Kidney (tissue), 14 donors: ENCODE results near the gene CEP112. TPM values are rescaled to one million over a fixed set of nuclear protein-coding genes. Genes with fewer than 3 reads are reported as not detected.

ENCODE experiments used
- DNase-seq, 5 donors: peaks; one replicate each; pipeline ENCODE4 v3.0.0-alpha.2; 2013 to 2020
- FAIRE-seq: peaks from 2 replicates; lab custom pipeline; 2012; peaks lifted over from hg19 to GRCh38; lab: Jason Lieb, UNC
- H3K27ac ChIP-seq, 2 donors: one replicate each; pipeline ENCODE4 v1.7.0; 2013; ENCODE audit warnings: low read depth in 2 of 2, low read length in 2 of 2, inconsistent platforms in 1 of 2
- H3K27me3 ChIP-seq: one replicate; pipeline ENCODE4 v1.7.1; 2013; ENCODE audit warnings: low read length, inconsistent platforms; ENCODE audit not compliant: control insufficient read depth, insufficient read depth
- H3K36me3 ChIP-seq, 3 donors: one replicate each; pipeline versions ENCODE4 v1.7.0 to v1.7.1; 2013; ENCODE audit warnings: low read length in 3 of 3, control low read depth in 1 of 3, inconsistent platforms in 1 of 3; ENCODE audit not compliant: insufficient read depth in 3 of 3, control insufficient read depth in 2 of 3
- H3K4me1 ChIP-seq, 3 donors: one replicate each; pipeline versions ENCODE4 v1.7.0 to v1.7.1; 2013; ENCODE audit warnings: low read length in 3 of 3, inconsistent platforms in 1 of 3, low read depth in 1 of 3; ENCODE audit not compliant: control insufficient read depth in 2 of 3, insufficient read depth in 2 of 3
- H3K4me3 ChIP-seq, 3 donors: one replicate each; pipeline versions ENCODE4 v1.7.0 to v1.8.1; 2013; ENCODE audit warnings: low read length in 3 of 3, control low read depth in 1 of 3, inconsistent platforms in 1 of 3
- H3K9ac ChIP-seq, 3 donors: one replicate each; pipeline versions ENCODE4 v1.7.0 to v1.7.1; 2013; ENCODE audit warnings: low read length in 3 of 3, control low read depth in 1 of 3, inconsistent platforms in 1 of 3
- H3K9me3 ChIP-seq, 3 donors: one replicate each; pipeline versions ENCODE4 v1.7.0 to v1.7.1; 2013; ENCODE audit warnings: low read length in 3 of 3, control low read depth in 1 of 3, inconsistent platforms in 1 of 3; ENCODE audit not compliant: control insufficient read depth in 2 of 3, insufficient read depth in 1 of 3
- intact Hi-C: fragments of 100-400 bp; cut with DNase I; formaldehyde crosslinking; loops from one replicate; pipeline ENCODE4 v1.11.1; 2022
- polyA plus RNA-seq: library from polyadenylated mRNA; stranded (reverse); fragments of 350-450 nt; fragmentation: Illumina TruSeq; extraction: RNeasy Lipid Tissue Mini Kit (QIAGEN cat#74804); gene quantifications from one replicate; pipeline ENCODE4 v1.2.3, GENCODE V29; 2014; ENCODE audit warnings: low read depth, low replicate concordance; ENCODE audit not compliant: insufficient read depth
- total RNA-seq: library from RNA; stranded (reverse); fragmentation: NEBNext Ultra II Directional; extraction: Animal tissue kit (Norgen Biotek cat#: 25700); gene quantifications from one replicate; pipeline ENCODE4 v1.2.1, GENCODE V29; 2021
- TF ChIP-seq, protein P1 (sequence below): IDR thresholded peaks from 3 replicates; pipeline ENCODE4 v1.5.1; 2012; ENCODE audit warnings: mild to moderate bottlenecking, moderate library complexity, borderline replicate concordance; ENCODE audit not compliant: insufficient read depth; ENCODE audit errors: extremely low read depth
- donor health status: control.
- donor health status: control.
- donor health status: control.
- donor health status: control.
- donor health status: control.
- donor health status: DM: yes; HTN: yes; CAD: no.
- donor health status: Normal renal cell carcinoma (clear cell type).

Gene CEP112
- total and polyA plus RNA-seq, 2 donors from 2014 or later = 17.0 to 27.4 TPM

GRCh38 chr17:65626451-65626850 is 565.5 kb downstream of the CEP112 start:
- Histone ChIP-seq H3K9ac (no peak overlapping the region), H3K27me3 (no peaks in the 10 kb centered on the region), H3K4me3 (no peak overlapping the region), H3K27ac (no peak overlapping the region), H3K9me3 (no peaks in the 10 kb centered on the region), H3K36me3 (no peaks in the 10 kb centered on the region), H3K4me1 (no peaks in the 10 kb centered on the region)
- no peak for DNase-seq
- no peak for FAIRE-seq
- intact Hi-C loops = no loop called here
- TF ChIP-seq, protein P1, sequence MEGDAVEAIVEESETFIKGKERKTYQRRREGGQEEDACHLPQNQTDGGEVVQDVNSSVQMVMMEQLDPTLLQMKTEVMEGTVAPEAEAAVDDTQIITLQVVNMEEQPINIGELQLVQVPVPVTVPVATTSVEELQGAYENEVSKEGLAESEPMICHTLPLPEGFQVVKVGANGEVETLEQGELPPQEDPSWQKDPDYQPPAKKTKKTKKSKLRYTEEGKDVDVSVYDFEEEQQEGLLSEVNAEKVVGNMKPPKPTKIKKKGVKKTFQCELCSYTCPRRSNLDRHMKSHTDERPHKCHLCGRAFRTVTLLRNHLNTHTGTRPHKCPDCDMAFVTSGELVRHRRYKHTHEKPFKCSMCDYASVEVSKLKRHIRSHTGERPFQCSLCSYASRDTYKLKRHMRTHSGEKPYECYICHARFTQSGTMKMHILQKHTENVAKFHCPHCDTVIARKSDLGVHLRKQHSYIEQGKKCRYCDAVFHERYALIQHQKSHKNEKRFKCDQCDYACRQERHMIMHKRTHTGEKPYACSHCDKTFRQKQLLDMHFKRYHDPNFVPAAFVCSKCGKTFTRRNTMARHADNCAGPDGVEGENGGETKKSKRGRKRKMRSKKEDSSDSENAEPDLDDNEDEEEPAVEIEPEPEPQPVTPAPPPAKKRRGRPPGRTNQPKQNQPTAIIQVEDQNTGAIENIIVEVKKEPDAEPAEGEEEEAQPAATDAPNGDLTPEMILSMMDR = no peak

- intact Hi-C loops = no loop called here
- Histone ChIP-seq H3K9ac (no peak overlapping the region), H3K27ac (no peak overlapping the region), H3K36me3 (no peaks in the 10 kb centered on the region), H3K4me3 (no peak overlapping the region), H3K27me3 (no peaks in the 10 kb centered on the region), H3K9me3 (no peaks in the 10 kb centered on the region), H3K4me1 (no peaks in the 10 kb centered on the region)
- no peak for DNase-seq
- FAIRE-seq = no peak
- TF ChIP-seq, protein P1 = no peak
These were observed 573.4 kb downstream of the CEP112 start for GRCh38 chr17:65618516-65618915.

DNA sequence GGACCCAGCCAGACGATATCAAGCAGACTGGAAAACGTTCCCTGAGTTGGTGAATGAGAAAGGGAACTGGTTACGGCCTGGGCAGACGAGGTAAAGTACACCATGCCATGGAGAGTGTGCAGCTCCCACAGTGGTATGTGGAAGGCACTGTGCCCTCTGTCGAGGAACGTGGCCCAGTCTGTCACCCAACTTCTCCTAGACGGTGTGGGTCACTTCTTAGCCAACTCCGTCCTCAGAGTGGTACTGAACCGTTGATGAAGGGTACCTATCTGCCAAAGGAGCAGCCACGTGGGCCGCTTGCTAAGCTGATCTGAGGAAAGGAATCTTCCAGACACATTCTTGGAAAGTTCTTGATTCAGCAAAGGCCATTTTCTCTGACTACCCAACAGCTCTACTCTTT is 574.4 kb downstream of the CEP112 start:
- no peak for FAIRE-seq
- intact Hi-C loops = no loop called here
- Histone ChIP-seq H3K4me3 (no peak overlapping the region), H3K27ac (no peak overlapping the region), H3K36me3 (no peaks in the 10 kb centered on the region), H3K4me1 (no peaks in the 10 kb centered on the region), H3K9ac (no peak overlapping the region), H3K27me3 (no peaks in the 10 kb centered on the region), H3K9me3 (no peaks in the 10 kb centered on the region)
- TF ChIP-seq, protein P1 = no peak
- DNase-seq = no peak

- no peak overlapping the region for H3K27ac ChIP-seq
- no peaks in the 10 kb centered on the region for H3K36me3 ChIP-seq
- H3K4me1 ChIP-seq = no peaks in the 10 kb centered on the region
- FAIRE-seq (no peak), DNase-seq (no peak)
- no peak overlapping the region for H3K9ac ChIP-seq
- intact Hi-C loops = no loop called here
- H3K9me3 ChIP-seq = no peaks in the 10 kb centered on the region
- H3K27me3 ChIP-seq = no peaks in the 10 kb centered on the region
- H3K4me3 ChIP-seq = no peak overlapping the region
- TF ChIP-seq, protein P1 = no peak
These were observed 582.2 kb downstream of the CEP112 start for GRCh38 chr17:65609749-65610148.
